Smooth muscle cell of the coronary artery (primary cell): Measurements from ENCODE around the gene PRSS8. TPM values are rescaled to one million over a fixed set of nuclear protein-coding genes. Genes with fewer than 3 reads are reported as not detected.

Experiments used
- total RNA-seq: library from RNA; depleted of rRNA; stranded (reverse); fragments of >200 nt; gene quantifications from 2 replicates; pipeline ENCODE4 v1.2.3, GENCODE V29; 2014; ENCODE audit warnings: low replicate concordance

PRSS8 gene
- total RNA-seq, result not detected in 2 replicates

GRCh38 chr16:31135535-31136286, at the start of gene PRSS8:
PRSS8 (minus strand) TSS chr16:31135727; CDS start chr16:31135498, 229 bp downstream.

GRCh38 chr16:31179747-31180459, 44.4 kb upstream of the PRSS8 start, which contains the start of gene FUS:
FUS (plus strand) TSS chr16:31180139; CDS start chr16:31180215, 76 bp downstream.

GRCh38 chr16:31149894-31150890, 14.7 kb upstream of the PRSS8 start, which contains the start of gene PRSS36:
PRSS36 (minus strand) TSS chr16:31150066; CDS start chr16:31150035, 31 bp downstream.

GRCh38 chr16:31117384-31118222, 17.9 kb downstream of the PRSS8 start, which contains the start of gene KAT8:
KAT8 (plus strand) TSS chr16:31117664; CDS start chr16:31117682, 18 bp downstream.

DNA sequence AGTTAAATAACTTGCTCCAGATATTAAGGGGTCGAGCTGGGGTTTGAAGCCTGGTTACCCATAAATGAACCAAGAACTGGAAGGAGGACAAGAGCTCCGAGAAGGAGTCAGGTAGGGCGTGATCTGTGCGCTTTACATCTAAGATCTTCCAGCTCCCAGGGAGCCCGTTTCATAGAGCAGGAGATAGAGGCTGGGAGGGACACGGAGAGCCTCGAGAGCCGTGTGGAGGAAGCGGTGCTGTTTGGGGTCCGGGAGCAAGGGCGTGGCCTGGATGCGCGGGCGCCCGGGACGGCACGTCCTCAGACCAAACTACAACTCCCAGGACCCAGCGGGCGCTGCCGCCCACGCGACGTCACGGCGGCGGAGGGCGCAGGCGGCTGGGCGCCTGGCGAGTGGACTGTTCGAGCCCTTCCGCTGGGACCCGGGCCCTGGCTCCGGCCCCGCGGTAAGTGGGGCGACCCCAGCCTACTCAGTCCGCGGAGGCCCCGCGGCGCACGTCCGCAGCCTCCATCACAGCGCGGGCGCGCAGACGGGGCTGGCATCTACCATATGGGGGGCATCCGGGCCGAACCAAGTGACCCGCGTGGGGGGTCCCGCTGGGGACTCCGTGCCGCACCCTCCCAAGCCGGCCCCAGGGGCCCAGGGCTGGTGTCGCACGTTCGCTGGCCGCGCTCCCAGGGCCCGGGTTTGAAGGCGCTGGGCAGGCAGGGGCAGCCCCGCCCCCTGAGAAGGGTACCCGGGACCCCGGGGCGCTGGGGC, 27.3 kb downstream of the PRSS8 start, which contains the start of gene BCKDK:
TSS of gene BCKDK (plus strand) at position 352 of the 759 bp plus-strand sequence. CDS start 838 bp downstream, outside the sequence.

DNA sequence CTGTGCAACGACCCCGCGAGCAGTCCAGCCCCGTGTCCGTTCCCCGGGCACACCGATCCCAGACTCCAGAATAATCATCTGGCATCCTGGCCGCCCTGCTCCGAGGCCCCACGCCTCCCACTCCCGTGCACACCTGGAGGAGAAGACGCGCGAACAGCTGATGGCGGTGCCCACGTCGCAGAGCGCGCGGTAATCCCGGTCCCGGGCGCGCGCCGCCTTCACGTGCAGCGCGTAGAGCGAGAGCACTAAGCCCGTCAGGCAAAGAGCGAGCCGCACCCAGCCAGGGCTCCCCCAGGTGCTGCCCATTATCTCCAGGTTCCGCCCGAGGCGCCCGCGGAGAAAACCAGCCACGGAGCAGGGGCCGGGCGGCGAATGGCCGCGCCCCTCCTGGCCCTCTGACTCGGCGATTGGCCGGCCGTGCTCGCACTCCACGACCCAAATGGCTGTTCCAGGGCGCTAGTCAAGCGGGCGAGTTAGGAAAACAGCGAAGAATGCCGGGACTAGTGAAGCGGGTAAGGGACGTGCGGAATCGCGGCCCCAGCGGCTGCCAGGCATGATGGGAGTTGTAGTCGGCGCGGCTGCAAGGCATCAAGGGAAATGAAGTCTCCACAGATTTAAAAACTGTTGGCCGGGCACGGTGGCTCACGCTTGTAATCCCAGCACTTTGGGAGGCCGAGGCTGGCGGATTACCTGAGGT, 41.0 kb downstream of the PRSS8 start, which contains the start of gene VKORC1:
TSS of gene VKORC1 (minus strand) at position 374 of the 697 bp plus-strand sequence. CDS start at position 306, 68 bp downstream.

GRCh38 chr16:31088459-31089183, 46.9 kb downstream of the PRSS8 start, which contains the start of gene PRSS53:
PRSS53 (minus strand) TSS chr16:31088943; CDS start chr16:31088809, 134 bp downstream.

Other genes with a start within 250 kb of the PRSS8 start
- gene BCL7C, start 241.7 kb downstream of the PRSS8 start, total RNA-seq, result 16.7 and 35.9 TPM in 2 replicates
- 0.23 and 0.98 TPM in 2 replicates for gene CTF1, start 239.1 kb downstream of the PRSS8 start, total RNA-seq
- 8.2 and 13.9 TPM in 2 replicates for gene FBXL19, start 212.2 kb downstream of the PRSS8 start, total RNA-seq
- 21.3 and 41.2 TPM in 2 replicates for gene ORAI3, start 186.7 kb downstream of the PRSS8 start, total RNA-seq
- 1.6 and 2.2 TPM in 2 replicates for gene SETD1A, start 178.0 kb downstream of the PRSS8 start, total RNA-seq
- 11.7 and 71.5 TPM in 2 replicates for gene HSD3B7, start 150.5 kb downstream of the PRSS8 start, total RNA-seq
- 0.53 and 2.7 TPM in 2 replicates for gene STX1B, start 125.1 kb downstream of the PRSS8 start, total RNA-seq
- 26.2 and 59.8 TPM in 2 replicates for gene STX4, start 102.2 kb downstream of the PRSS8 start, total RNA-seq
- gene ZNF668, start 61.5 kb downstream of the PRSS8 start, total RNA-seq, result 9.3 and 12.3 TPM in 2 replicates
- gene ZNF646, start 61.3 kb downstream of the PRSS8 start, total RNA-seq, result 9.8 and 10.4 TPM in 2 replicates
- gene PRSS53, start 46.8 kb downstream of the PRSS8 start, total RNA-seq, result 1.2 and 1.5 TPM in 2 replicates
- 105 and 187 TPM in 2 replicates for gene VKORC1, start 40.9 kb downstream of the PRSS8 start, total RNA-seq
- 8.3 and 15.0 TPM in 2 replicates for gene BCKDK, start 27.3 kb downstream of the PRSS8 start, total RNA-seq
- 26.2 and 26.8 TPM in 2 replicates for gene KAT8, start 18.1 kb downstream of the PRSS8 start, total RNA-seq
- gene PRSS36, start 14.3 kb upstream of the PRSS8 start, total RNA-seq, result 0.45 TPM in 1 of 2 replicates, not detected in the other
- 25.2 and 35.3 TPM in 2 replicates for gene FUS, start 44.4 kb upstream of the PRSS8 start, total RNA-seq
- gene PYCARD, start 67.0 kb upstream of the PRSS8 start, total RNA-seq, result 43.5 and 69.2 TPM in 2 replicates
- under 0.01 TPM in 1 of 2 replicates, not detected in the other for gene TRIM72, start 78.4 kb upstream of the PRSS8 start, total RNA-seq
- not detected in 2 replicates for gene PYDC1, start 81.4 kb upstream of the PRSS8 start, total RNA-seq
- not detected in 2 replicates for gene ITGAM, start 124.2 kb upstream of the PRSS8 start, total RNA-seq
- under 0.01 TPM in 1 of 2 replicates, not detected in the other for gene ITGAX, start 219.4 kb upstream of the PRSS8 start, total RNA-seq